Right atrium auricular region (tissue), 2 donors: ENCODE results near the gene RHBDL2. TPM values are rescaled to one million over a fixed set of nuclear protein-coding genes. Genes with fewer than 3 reads are reported as not detected.
"Not testable (repeated sequence)": the region's sequence is repeated elsewhere in the genome, so short reads cannot be mapped to it uniquely, and the experiment has no call there.

ENCODE experiments used
- DNase-seq: peaks from one replicate; pipeline ENCODE4 v3.0.0-alpha.2; 2019; ENCODE audit warnings: low spot score
- H3K27ac ChIP-seq, 2 donors: fragments of 200-600 bp; sonication (generic); 1 replicate in 1 of 2; 2 replicates in 1 of 2; pipeline ENCODE4 v1.5.1; 2016 to 2019
- H3K27me3 ChIP-seq, 2 donors: fragments of 200-600 bp; sonication (generic); one replicate each; pipeline versions ENCODE4 v1.5.1 to v1.6.0; 2017 to 2019
- H3K36me3 ChIP-seq: fragments of 200-600 bp; sonication (generic); one replicate; pipeline ENCODE4 v1.5.1; 2016
- H3K4me1 ChIP-seq, 2 donors: fragments of 200-600 bp; sonication (generic); one replicate each; pipeline versions ENCODE4 v1.5.1 to v1.6.0; 2017 to 2019
- H3K4me3 ChIP-seq, 2 donors: fragments of 200-600 bp; sonication (generic); 1 replicate in 1 of 2; 2 replicates in 1 of 2; pipeline ENCODE4 v1.5.1; 2017 to 2019; ENCODE audit warnings: mild to moderate bottlenecking in 1 of 2, moderate library complexity in 1 of 2
- H3K9me3 ChIP-seq, 2 donors: fragments of 200-600 bp; sonication (generic); one replicate each; pipeline ENCODE4 v1.5.1; 2019
- total RNA-seq, 2 donors: library from RNA; depleted of rRNA; stranded (reverse); fragments of >200 nt; gene quantifications; one replicate each; pipeline ENCODE4 v1.1.0, GENCODE V29; 2016
- TF ChIP-seq, protein P1 (sequence below), 2 donors: fragments of 200-600 bp; sonication (generic); IDR thresholded peaks; one replicate each; pipeline ENCODE4 v1.5.1; 2019; ENCODE audit warnings: antibody characterized with exemption in 2 of 2

RHBDL2 gene
- under 1 TPM in 1 of 2 donors, not detected in 1; 0.31 TPM for total RNA-seq

GRCh38 chr1:38941527-38942019, at the start of gene RHBDL2:
RHBDL2 (minus strand) TSS chr1:38941830; CDS start chr1:38919212, 22,618 bp downstream.
- DNase-seq: peak; percentile 62
- Histone ChIP-seq H3K27me3 (no peaks in the 10 kb centered on the region), H3K4me3 (peak within 1 kb of the TSS; percentile 17 to 46), H3K4me1 (peaks cover 0 to 13% of the 10 kb centered on the region in 2 donors), H3K36me3 (no peaks in the 10 kb centered on the region), H3K9me3 (no peaks in the 10 kb centered on the region), H3K27ac (no peak within 1 kb of the TSS)
- TF ChIP-seq, protein P1, sequence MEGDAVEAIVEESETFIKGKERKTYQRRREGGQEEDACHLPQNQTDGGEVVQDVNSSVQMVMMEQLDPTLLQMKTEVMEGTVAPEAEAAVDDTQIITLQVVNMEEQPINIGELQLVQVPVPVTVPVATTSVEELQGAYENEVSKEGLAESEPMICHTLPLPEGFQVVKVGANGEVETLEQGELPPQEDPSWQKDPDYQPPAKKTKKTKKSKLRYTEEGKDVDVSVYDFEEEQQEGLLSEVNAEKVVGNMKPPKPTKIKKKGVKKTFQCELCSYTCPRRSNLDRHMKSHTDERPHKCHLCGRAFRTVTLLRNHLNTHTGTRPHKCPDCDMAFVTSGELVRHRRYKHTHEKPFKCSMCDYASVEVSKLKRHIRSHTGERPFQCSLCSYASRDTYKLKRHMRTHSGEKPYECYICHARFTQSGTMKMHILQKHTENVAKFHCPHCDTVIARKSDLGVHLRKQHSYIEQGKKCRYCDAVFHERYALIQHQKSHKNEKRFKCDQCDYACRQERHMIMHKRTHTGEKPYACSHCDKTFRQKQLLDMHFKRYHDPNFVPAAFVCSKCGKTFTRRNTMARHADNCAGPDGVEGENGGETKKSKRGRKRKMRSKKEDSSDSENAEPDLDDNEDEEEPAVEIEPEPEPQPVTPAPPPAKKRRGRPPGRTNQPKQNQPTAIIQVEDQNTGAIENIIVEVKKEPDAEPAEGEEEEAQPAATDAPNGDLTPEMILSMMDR (IDR thresholded peaks at IDR 0.05): no peak

DNA sequence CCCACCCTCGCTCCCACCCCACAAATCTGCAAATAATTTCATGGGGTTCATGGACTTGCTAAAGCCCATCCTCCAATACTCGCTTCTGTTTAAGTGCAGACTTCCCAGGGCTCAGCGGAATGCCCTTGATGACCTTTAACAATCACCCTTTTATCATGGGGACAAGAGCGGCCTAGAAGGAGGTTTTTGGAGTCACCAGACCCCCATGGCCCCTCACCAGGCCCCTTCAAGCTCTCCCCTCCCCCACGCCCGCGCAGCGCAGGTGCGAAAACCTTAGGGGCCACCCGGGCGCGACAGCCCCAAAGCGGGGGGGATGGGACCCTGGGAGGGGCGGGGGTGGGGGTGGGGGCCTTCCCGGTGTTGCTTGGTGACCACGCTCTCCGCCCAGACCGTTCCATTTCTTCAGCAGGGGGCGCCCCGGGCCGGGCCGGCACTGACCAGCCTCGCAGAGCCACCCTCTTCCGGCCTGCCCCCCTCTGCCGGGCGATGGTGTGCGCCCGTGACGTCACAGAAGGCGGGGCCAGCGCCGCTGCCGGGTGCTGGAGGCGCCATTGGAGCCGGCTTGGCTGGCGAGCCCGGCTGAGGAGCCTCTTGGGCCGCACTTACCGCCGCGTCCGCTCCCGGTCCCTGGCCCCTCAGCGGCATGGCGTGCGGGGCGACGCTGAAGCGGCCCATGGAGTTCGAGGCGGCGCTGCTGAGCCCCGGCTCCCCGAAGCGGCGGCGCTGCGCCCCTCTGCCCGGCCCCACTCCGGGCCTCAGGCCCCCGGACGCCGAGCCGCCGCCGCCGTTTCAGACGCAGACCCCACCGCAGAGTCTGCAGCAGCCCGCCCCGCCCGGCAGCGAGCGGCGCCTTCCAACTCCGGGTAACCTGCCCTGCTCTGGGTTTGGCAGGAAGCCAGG, 49.4 kb upstream of the RHBDL2 start, which contains the start of gene AKIRIN1:
Gene AKIRIN1, plus strand, starts transcription at position 539 of the 900 bp plus-strand sequence. Its CDS starts 105 bp downstream, at position 644.
- Histone ChIP-seq H3K27me3 (no peaks in the 10 kb centered on the region), H3K4me1 (peaks cover 0 to 35% of the 10 kb centered on the region in 2 donors), H3K9me3 (no peaks in the 10 kb centered on the region), H3K4me3 (peak within 1 kb of the TSS; percentile 100), H3K27ac (peak within 1 kb of the TSS; percentile 95 to 97), H3K36me3 (peaks cover 6% of the 10 kb centered on the region)
- TF ChIP-seq, protein P1 (IDR thresholded peaks at IDR 0.05): peak; percentile 18 to 35
- DNase-seq: peak; percentile 97

- no peaks in the 10 kb centered on the region for H3K27me3 ChIP-seq
- H3K36me3 ChIP-seq: no peaks in the 10 kb centered on the region
- peak overlapping the region; percentile 95 to 97 for H3K27ac ChIP-seq
- no peak for DNase-seq
- H3K4me3 ChIP-seq: peak overlapping the region; percentile 100
- TF ChIP-seq, protein P1 (IDR thresholded peaks at IDR 0.05): no peak
- no peaks in the 10 kb centered on the region for H3K9me3 ChIP-seq
- peaks cover 0 to 35% of the 10 kb centered on the region in 2 donors for H3K4me1 ChIP-seq
Measured at GRCh38 chr1:38990386-38990737, 48.7 kb upstream of the RHBDL2 start.

- TF ChIP-seq, protein P1 (IDR thresholded peaks at IDR 0.05): no peak
- Histone ChIP-seq H3K27ac (peak overlapping the region in 1 of 2 donors; percentile 97), H3K27me3 (no peaks in the 10 kb centered on the region), H3K4me1 (peaks cover 0 to 34% of the 10 kb centered on the region in 2 donors), H3K9me3 (no peaks in the 10 kb centered on the region), H3K36me3 (no peaks in the 10 kb centered on the region), H3K4me3 (no peak overlapping the region)
- no peak for DNase-seq
Measured at GRCh38 chr1:38989979-38990378, 48.3 kb upstream of the RHBDL2 start.

DNA sequence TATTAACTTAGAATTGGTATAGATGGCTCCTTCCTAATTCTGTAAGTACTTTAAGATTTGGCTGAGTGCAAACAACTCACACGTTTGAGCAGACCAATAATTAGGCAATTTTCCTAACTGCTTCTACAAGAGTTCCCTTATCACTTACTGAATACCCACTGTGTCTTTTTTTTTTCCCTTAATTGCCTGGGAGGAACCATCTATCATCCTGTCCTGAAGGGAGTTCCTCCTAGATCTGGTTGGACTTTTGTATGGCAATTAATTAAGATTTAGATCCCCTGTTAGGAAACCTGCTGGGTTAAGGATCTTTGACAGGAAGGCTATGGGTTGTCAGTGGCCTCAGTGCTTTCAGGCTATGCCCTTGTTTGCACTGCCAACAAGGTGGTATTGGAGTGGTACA, 37.8 kb upstream of the RHBDL2 start:
- H3K27ac ChIP-seq, H3K4me1 ChIP-seq, H3K27me3 ChIP-seq, H3K4me3 ChIP-seq, DNase-seq, H3K36me3 ChIP-seq, H3K9me3 ChIP-seq: not testable (repeated sequence)

- H3K4me3 ChIP-seq, H3K36me3 ChIP-seq, DNase-seq, H3K9me3 ChIP-seq, H3K27me3 ChIP-seq, H3K4me1 ChIP-seq, H3K27ac ChIP-seq: not testable (repeated sequence)
Measured at GRCh38 chr1:38978245-38978542, 36.6 kb upstream of the RHBDL2 start.

- not testable (repeated sequence) for H3K9me3 ChIP-seq, DNase-seq, H3K27me3 ChIP-seq, H3K4me3 ChIP-seq, H3K36me3 ChIP-seq, H3K4me1 ChIP-seq, H3K27ac ChIP-seq
Measured at GRCh38 chr1:38977399-38978244, 36.0 kb upstream of the RHBDL2 start.
